RWPE2 (cell line): ENCODE data around the gene PALS1.

Experiments used
- ATAC-seq: fragments of 200-7000 bp; cut with Tn5 transposase; 3 replicates; pipeline ENCODE4 v1.9.1; 2021; ENCODE audit warnings: low read depth
- DNase-seq: peaks from one replicate; pipeline ENCODE4 v3.0.0-alpha.2; 2020; ENCODE audit warnings: low spot score
- H3K27ac ChIP-seq: fragments of 450-650 bp; 2 replicates; pipeline ENCODE4 v1.5.1; 2017; ENCODE audit warnings: mild to moderate bottlenecking; ENCODE audit not compliant: poor library complexity, severe bottlenecking
- H3K27me3 ChIP-seq: fragments of 250-450 bp; sonication (Bioruptor Pico); 2 replicates; pipeline ENCODE4 v1.5.1; 2021; ENCODE audit warnings: mild to moderate bottlenecking, moderate library complexity; ENCODE audit not compliant: insufficient read depth, poor library complexity, severe bottlenecking
- H3K36me3 ChIP-seq: fragments of 250-450 bp; sonication (Bioruptor Pico); 2 replicates; pipeline ENCODE4 v1.5.1; 2020; ENCODE audit warnings: low read depth, mild to moderate bottlenecking, moderate library complexity
- H3K4me1 ChIP-seq: fragments of 250-450 bp; sonication (Bioruptor Pico); 2 replicates; pipeline ENCODE4 v1.5.1; 2021; ENCODE audit warnings: mild to moderate bottlenecking, moderate library complexity; ENCODE audit not compliant: insufficient read depth, poor library complexity, severe bottlenecking
- H3K4me3 ChIP-seq: fragments of 250-450 bp; sonication (Bioruptor Pico); 2 replicates; pipeline ENCODE4 v1.5.1; 2021; ENCODE audit warnings: mild to moderate bottlenecking, moderate library complexity; ENCODE audit not compliant: severe bottlenecking
- H3K9me3 ChIP-seq: fragments of 250-450 bp; sonication (Bioruptor Pico); 2 replicates; pipeline ENCODE4 v1.5.1; 2021; ENCODE audit warnings: mild to moderate bottlenecking, moderate library complexity; ENCODE audit not compliant: severe bottlenecking
- TF ChIP-seq, protein P1 (sequence below): fragments of 450-650 bp; IDR thresholded peaks from one replicate; pipeline ENCODE4 v1.5.1; 2017; ENCODE audit warnings: mild to moderate bottlenecking, moderate library complexity; ENCODE audit not compliant: poor library complexity, severe bottlenecking

Gene PALS1

DNA sequence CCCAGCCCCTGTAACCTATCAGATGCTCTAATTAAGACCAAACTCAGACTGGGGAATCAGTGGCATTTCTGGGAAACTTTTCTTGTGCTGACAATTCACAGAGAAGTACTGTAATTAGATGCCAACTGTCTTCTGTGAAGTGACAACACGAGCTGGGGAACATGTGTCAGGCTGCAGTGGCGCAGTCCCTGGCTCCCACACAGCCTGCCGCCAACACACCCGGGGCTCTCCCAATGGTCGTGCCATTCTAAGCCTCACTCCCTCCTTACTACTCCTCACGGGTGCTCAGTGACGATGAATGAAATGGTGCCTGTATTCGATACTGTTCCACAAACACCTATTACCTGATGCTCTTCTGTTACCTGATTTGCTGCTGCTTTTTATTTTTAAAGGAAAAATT, 33.4 kb upstream of the PALS1 start:
- Histone ChIP-seq H3K27me3 (no peaks in the 10 kb centered on the region), H3K27ac (no peak overlapping the region), H3K9me3 (no peaks in the 10 kb centered on the region), H3K36me3 (no peaks in the 10 kb centered on the region), H3K4me3 (no peak overlapping the region), H3K4me1 (no peaks in the 10 kb centered on the region)
- no peak for DNase-seq
- no peak for ATAC-seq
- TF ChIP-seq, protein P1, sequence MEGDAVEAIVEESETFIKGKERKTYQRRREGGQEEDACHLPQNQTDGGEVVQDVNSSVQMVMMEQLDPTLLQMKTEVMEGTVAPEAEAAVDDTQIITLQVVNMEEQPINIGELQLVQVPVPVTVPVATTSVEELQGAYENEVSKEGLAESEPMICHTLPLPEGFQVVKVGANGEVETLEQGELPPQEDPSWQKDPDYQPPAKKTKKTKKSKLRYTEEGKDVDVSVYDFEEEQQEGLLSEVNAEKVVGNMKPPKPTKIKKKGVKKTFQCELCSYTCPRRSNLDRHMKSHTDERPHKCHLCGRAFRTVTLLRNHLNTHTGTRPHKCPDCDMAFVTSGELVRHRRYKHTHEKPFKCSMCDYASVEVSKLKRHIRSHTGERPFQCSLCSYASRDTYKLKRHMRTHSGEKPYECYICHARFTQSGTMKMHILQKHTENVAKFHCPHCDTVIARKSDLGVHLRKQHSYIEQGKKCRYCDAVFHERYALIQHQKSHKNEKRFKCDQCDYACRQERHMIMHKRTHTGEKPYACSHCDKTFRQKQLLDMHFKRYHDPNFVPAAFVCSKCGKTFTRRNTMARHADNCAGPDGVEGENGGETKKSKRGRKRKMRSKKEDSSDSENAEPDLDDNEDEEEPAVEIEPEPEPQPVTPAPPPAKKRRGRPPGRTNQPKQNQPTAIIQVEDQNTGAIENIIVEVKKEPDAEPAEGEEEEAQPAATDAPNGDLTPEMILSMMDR: no peak

DNA sequence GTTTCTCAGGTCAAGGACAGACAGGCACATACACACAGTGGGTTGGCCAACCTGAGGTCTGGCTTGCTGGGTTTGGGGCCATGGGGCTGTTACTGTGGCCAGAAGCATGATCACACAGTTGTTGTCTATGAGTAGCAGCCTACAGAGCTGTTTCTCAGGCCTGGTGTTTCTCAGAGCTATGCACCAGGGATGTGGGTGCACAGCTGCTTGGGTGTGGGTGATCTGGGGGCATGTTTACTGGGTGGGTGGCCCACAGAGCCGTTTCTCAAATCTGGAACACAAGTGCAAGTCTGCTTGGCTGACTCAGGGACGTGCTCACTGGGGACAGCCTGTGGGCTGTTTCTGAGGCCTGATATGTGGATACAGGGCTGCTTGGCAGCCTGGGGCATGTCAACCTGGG, 23.1 kb upstream of the PALS1 start:
- no peak for ATAC-seq
- TF ChIP-seq, protein P1: no peak

DNA sequence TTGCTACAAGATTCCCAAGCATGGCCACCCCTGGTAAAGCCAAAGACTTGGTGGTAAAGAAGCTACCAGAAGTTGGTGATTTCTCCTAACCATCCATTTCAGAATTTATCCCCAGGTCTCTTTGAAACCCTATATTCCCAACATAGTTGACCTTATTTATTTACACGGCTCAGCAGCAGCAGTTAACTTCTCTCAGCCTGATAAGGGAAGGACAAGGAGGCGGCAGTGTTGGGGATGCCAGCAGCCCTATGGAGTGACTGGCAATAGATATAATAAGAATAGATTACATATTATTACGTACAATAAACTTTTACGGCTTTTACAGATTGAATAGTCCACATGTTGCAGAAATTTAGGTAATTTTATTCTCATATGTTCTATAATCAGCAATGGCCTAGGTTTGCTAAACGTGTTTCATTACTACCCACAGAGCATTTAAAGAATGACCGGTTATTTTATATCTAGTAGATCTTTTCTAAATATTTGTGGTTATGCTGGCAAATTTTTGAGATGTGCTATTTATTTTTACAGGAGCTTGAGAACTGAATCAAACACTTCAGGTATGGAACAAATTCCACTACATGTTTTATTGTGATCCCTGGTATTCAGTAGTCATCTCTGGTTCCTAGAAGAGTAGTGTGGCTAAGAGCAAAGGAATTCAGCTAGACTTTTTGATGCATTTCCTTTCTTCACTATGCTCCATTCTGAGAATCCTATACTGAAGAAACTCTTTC, 19.8 kb upstream of the PALS1 start:
- H3K4me3 ChIP-seq: no peak overlapping the region
- DNase-seq: no peak
- H3K9me3 ChIP-seq: no peaks in the 10 kb centered on the region
- H3K36me3 ChIP-seq: no peaks in the 10 kb centered on the region
- H3K4me1 ChIP-seq: peaks cover 25% of the 10 kb centered on the region
- H3K27me3 ChIP-seq: no peaks in the 10 kb centered on the region
- ATAC-seq: peak; percentile 97
- TF ChIP-seq, protein P1: no peak
- peak overlapping the region; percentile 72 for H3K27ac ChIP-seq

More for the DNA sequence above, 23.1 kb upstream of the PALS1 start:
- Histone ChIP-seq H3K4me1 (peaks cover 19% of the 10 kb centered on the region), H3K27me3 (no peaks in the 10 kb centered on the region), H3K9me3 (no peaks in the 10 kb centered on the region), H3K36me3 (no peaks in the 10 kb centered on the region), H3K4me3 (no peak overlapping the region), H3K27ac (no peak overlapping the region)
- no peak for DNase-seq

DNA sequence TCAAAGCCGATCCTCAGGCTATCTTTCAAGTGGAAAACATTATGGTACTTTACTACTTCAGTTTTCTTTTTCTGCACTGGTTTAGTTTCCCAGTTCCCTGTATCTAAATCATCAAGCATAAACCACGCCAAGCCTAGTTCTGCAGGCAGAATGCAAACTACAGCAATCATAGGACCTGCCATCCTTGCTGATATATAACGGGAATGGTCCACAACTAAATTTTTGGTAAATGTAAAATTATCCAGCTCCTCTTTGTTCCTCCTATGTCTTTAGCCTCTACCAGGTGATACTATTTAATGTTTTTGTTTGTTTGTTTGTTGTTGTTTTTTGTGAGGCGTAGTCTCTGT, 19.3 kb upstream of the PALS1 start:
- peak; percentile 5; the same call in 1 of the 3 replicates for ATAC-seq
- H3K9me3 ChIP-seq: no peaks in the 10 kb centered on the region
- TF ChIP-seq, protein P1: no peak
- no peaks in the 10 kb centered on the region for H3K27me3 ChIP-seq
- H3K36me3 ChIP-seq: no peaks in the 10 kb centered on the region
- H3K4me3 ChIP-seq: no peak overlapping the region
- peaks cover 25% of the 10 kb centered on the region for H3K4me1 ChIP-seq
- DNase-seq: no peak
- H3K27ac ChIP-seq: peak overlapping the region; percentile 72

DNA sequence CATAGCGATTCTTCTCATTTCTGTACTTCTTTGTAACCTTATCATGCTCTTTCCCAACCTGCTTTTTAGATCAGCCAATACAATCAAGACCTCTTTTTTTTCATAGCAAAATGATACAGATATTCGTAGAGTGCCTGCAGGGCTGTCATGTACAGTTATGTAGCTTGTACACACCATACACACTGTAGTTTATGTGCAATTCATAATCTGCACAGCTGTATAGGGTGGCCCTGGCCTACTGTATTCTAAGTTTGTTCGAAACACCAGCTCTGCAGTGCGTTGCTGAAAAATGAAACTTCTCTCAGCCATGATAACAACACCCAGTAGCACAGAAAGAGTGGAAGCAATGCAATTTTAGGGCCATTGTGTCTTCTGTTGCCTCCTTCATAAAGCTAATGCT, 15.7 kb upstream of the PALS1 start:
- no peaks in the 10 kb centered on the region for H3K27me3 ChIP-seq
- H3K36me3 ChIP-seq: no peaks in the 10 kb centered on the region
- H3K4me3 ChIP-seq: no peak overlapping the region
- ATAC-seq (no peak), DNase-seq (no peak)
- H3K4me1 ChIP-seq: peaks cover 32% of the 10 kb centered on the region
- TF ChIP-seq, protein P1: no peak
- H3K27ac ChIP-seq: no peak overlapping the region
- no peaks in the 10 kb centered on the region for H3K9me3 ChIP-seq
